HEK293 (cell line): Measurements from ENCODE around the gene PFKM.

ENCODE experiments used
- FEZF1 ChIP-seq: fragments of 450-650 bp; formaldehyde crosslinking; IDR thresholded peaks from 2 replicates; pipeline ENCODE4 v1.5.1; 2016; ENCODE audit warnings: missing biosample characterization, missing genetic modification characterization
- KLF16 ChIP-seq: fragments of 450-650 bp; formaldehyde crosslinking; IDR thresholded peaks from 2 replicates; pipeline ENCODE4 v1.5.1; 2017; ENCODE audit warnings: missing biosample characterization, missing genetic modification characterization
- ZBTB17 ChIP-seq: fragments of 450-650 bp; formaldehyde crosslinking; IDR thresholded peaks from 2 replicates; pipeline ENCODE4 v1.5.1; 2016; ENCODE audit warnings: missing biosample characterization, missing genetic modification characterization
- ZBTB7A ChIP-seq: fragments of 450-650 bp; formaldehyde crosslinking; IDR thresholded peaks from 2 replicates; pipeline ENCODE4 v1.5.1; 2016; ENCODE audit warnings: low read depth, missing biosample characterization, missing genetic modification characterization
- ZNF548 ChIP-seq: fragments of 450-650 bp; formaldehyde crosslinking; IDR thresholded peaks from 2 replicates; pipeline ENCODE4 v1.5.1; 2016; ENCODE audit warnings: missing biosample characterization, missing genetic modification characterization
- TF ChIP-seq, protein P1 (sequence below): fragments of 450-650 bp; formaldehyde crosslinking; IDR thresholded peaks from 2 replicates; pipeline ENCODE4 v1.5.1; 2016; ENCODE audit warnings: missing biosample characterization, missing genetic modification characterization

DNA sequence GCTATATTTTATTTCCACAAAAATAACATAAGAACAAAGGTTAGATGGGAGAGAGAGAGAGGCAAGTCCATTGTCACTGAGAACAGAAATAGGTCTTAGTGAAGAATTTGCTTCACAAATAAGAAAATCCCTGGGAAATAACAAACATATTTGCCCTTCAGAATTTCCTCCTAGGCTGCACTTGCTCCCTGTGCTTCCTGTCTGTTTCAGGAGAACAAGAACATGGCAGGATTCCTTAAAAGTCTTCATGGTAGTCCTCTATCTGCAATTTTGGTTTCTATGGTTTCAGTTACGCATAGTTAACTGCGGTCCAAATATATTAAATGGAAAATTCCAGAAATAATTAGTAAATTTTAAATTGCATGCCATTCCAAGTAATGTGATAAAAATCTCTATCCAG lies 47.4 kb upstream of the PFKM start:
- TF ChIP-seq KLF16 (tag by site-specific recombination), result no peak
- TF ChIP-seq, protein P1, sequence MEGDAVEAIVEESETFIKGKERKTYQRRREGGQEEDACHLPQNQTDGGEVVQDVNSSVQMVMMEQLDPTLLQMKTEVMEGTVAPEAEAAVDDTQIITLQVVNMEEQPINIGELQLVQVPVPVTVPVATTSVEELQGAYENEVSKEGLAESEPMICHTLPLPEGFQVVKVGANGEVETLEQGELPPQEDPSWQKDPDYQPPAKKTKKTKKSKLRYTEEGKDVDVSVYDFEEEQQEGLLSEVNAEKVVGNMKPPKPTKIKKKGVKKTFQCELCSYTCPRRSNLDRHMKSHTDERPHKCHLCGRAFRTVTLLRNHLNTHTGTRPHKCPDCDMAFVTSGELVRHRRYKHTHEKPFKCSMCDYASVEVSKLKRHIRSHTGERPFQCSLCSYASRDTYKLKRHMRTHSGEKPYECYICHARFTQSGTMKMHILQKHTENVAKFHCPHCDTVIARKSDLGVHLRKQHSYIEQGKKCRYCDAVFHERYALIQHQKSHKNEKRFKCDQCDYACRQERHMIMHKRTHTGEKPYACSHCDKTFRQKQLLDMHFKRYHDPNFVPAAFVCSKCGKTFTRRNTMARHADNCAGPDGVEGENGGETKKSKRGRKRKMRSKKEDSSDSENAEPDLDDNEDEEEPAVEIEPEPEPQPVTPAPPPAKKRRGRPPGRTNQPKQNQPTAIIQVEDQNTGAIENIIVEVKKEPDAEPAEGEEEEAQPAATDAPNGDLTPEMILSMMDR, result no peak
- no peak for TF ChIP-seq ZBTB17 (tag by site-specific recombination)
- no peak for TF ChIP-seq ZBTB7A (tag by site-specific recombination)
- TF ChIP-seq FEZF1, result no peak
- no peak for TF ChIP-seq ZNF548 (tag by site-specific recombination)
